ENCODE data around the gene FCHO1. TPM values are rescaled to one million over a fixed set of nuclear protein-coding genes. Genes with fewer than 3 reads are reported as not detected.

Gene FCHO1
- total RNA-seq, 1 donor from 2014 or later: 0.98 TPM

GRCh38 chr19:17817668-17818363 is 66.5 kb downstream of the FCHO1 start:
- Mint-ChIP-seq H3K36me3 (ENCODE audit: insufficient read depth) (no peaks in the 10 kb centered on the region), H3K4me3 (ENCODE audit: low read depth) (no peak overlapping the region), H3K27me3 (peaks cover 6% of the 10 kb centered on the region), H3K4me1 (ENCODE audit: low read depth) (no peaks in the 10 kb centered on the region), H3K9me3 (ENCODE audit: low read depth) (no peaks in the 10 kb centered on the region), H3K27ac (no peak overlapping the region)
- DNase-seq (ENCODE audit: low spot score, unreplicated experiment): no peak
- TF ChIP-seq, protein P1, sequence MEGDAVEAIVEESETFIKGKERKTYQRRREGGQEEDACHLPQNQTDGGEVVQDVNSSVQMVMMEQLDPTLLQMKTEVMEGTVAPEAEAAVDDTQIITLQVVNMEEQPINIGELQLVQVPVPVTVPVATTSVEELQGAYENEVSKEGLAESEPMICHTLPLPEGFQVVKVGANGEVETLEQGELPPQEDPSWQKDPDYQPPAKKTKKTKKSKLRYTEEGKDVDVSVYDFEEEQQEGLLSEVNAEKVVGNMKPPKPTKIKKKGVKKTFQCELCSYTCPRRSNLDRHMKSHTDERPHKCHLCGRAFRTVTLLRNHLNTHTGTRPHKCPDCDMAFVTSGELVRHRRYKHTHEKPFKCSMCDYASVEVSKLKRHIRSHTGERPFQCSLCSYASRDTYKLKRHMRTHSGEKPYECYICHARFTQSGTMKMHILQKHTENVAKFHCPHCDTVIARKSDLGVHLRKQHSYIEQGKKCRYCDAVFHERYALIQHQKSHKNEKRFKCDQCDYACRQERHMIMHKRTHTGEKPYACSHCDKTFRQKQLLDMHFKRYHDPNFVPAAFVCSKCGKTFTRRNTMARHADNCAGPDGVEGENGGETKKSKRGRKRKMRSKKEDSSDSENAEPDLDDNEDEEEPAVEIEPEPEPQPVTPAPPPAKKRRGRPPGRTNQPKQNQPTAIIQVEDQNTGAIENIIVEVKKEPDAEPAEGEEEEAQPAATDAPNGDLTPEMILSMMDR (IDR thresholded peaks at IDR 0.05; ENCODE audit: unreplicated experiment): no peak

DNA sequence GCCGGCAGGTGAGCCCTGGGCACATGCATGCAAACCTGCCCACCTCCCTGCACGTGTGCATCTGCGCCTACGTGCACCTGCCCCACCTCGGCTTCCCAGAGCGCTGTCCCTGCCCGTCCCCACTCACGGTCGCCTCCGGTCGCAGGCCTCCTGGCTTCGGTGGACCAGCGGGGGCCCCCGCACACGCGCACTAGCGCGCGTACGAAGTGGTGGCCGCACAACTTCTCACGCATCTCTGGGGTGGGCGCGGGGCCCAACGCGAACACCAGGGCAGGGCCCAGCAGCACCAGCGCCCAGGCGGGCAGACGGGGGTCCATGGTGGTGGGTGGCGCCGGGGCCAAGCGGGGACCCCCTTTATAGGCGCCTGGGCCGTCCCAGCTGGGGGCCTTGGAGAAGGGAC is 69.9 kb downstream of the FCHO1 start, which contains the start of gene INSL3:
INSL3 (minus strand) TSS at position 330 of the 400 bp plus-strand sequence; CDS start at position 317, 13 bp downstream.
- H3K4me1 Mint-ChIP-seq (ENCODE audit: low read depth): no peaks in the 10 kb centered on the region
- TF ChIP-seq, protein P1 (IDR thresholded peaks at IDR 0.05; ENCODE audit: unreplicated experiment): no peak
- H3K9me3 Mint-ChIP-seq (ENCODE audit: low read depth): no peaks in the 10 kb centered on the region
- H3K36me3 Mint-ChIP-seq (ENCODE audit: insufficient read depth): no peaks in the 10 kb centered on the region
- H3K27me3 Mint-ChIP-seq: peaks cover 13% of the 10 kb centered on the region
- DNase-seq (ENCODE audit: low spot score, unreplicated experiment): no peak
- no peak within 1 kb of the TSS for H3K4me3 Mint-ChIP-seq (ENCODE audit: low read depth)
- H3K27ac Mint-ChIP-seq: no peak within 1 kb of the TSS

GRCh38 chr19:17824339-17824738 is 73.1 kb downstream of the FCHO1 start:
- no peak for DNase-seq (ENCODE audit: low spot score, unreplicated experiment)
- Mint-ChIP-seq H3K4me1 (ENCODE audit: low read depth) (no peaks in the 10 kb centered on the region), H3K27ac (no peak overlapping the region), H3K4me3 (ENCODE audit: low read depth) (no peak overlapping the region), H3K27me3 (peaks cover 18% of the 10 kb centered on the region), H3K9me3 (ENCODE audit: low read depth) (no peaks in the 10 kb centered on the region), H3K36me3 (ENCODE audit: insufficient read depth) (no peaks in the 10 kb centered on the region)
- TF ChIP-seq, protein P1 (IDR thresholded peaks at IDR 0.05; ENCODE audit: unreplicated experiment): no peak

GRCh38 chr19:17826508-17827056 is 75.3 kb downstream of the FCHO1 start:
- TF ChIP-seq, protein P1 (IDR thresholded peaks at IDR 0.05; ENCODE audit: unreplicated experiment): no peak
- Mint-ChIP-seq H3K27me3 (peaks cover 33% of the 10 kb centered on the region), H3K9me3 (ENCODE audit: low read depth) (no peaks in the 10 kb centered on the region), H3K4me3 (ENCODE audit: low read depth) (no peak overlapping the region), H3K36me3 (ENCODE audit: insufficient read depth) (no peaks in the 10 kb centered on the region), H3K27ac (no peak overlapping the region), H3K4me1 (ENCODE audit: low read depth) (peaks cover 2% of the 10 kb centered on the region)
- DNase-seq (ENCODE audit: low spot score, unreplicated experiment): no peak

- TF ChIP-seq, protein P1 (IDR thresholded peaks at IDR 0.05; ENCODE audit: unreplicated experiment): no peak
- Mint-ChIP-seq H3K9me3 (ENCODE audit: low read depth) (no peaks in the 10 kb centered on the region), H3K4me1 (ENCODE audit: low read depth) (peaks cover 2% of the 10 kb centered on the region), H3K4me3 (ENCODE audit: low read depth) (peak overlapping the region; percentile 70), H3K27me3 (peaks cover 34% of the 10 kb centered on the region), H3K27ac (peak overlapping the region; percentile 81), H3K36me3 (ENCODE audit: insufficient read depth) (no peaks in the 10 kb centered on the region)
- peak; percentile 22 for DNase-seq (ENCODE audit: low spot score, unreplicated experiment)
These were observed 78.7 kb downstream of the FCHO1 start for GRCh38 chr19:17829855-17830566.
